Sigmoid colon (tissue), 3 donors: ENCODE data around the gene ANKRD50.

Experiments used
- POLR2A ChIP-seq, 2 donors: fragments of 450-650 bp; IDR thresholded peaks; one replicate each; pipeline ENCODE4 v1.6.1; 2016; ENCODE audit warnings: antibody characterized with exemption in 2 of 2, mild to moderate bottlenecking in 2 of 2, moderate library complexity in 2 of 2
- TF ChIP-seq, protein P1 (sequence below), 4 experiments: fragments of 450-650 bp in 3 of 4; fragments of 200-600 bp in 1 of 4; IDR thresholded peaks; one replicate each; pipeline ENCODE4 v1.5.1; 2016 to 2019; ENCODE audit warnings: antibody characterized with exemption in 4 of 4, mild to moderate bottlenecking in 3 of 4, moderate library complexity in 2 of 4

DNA sequence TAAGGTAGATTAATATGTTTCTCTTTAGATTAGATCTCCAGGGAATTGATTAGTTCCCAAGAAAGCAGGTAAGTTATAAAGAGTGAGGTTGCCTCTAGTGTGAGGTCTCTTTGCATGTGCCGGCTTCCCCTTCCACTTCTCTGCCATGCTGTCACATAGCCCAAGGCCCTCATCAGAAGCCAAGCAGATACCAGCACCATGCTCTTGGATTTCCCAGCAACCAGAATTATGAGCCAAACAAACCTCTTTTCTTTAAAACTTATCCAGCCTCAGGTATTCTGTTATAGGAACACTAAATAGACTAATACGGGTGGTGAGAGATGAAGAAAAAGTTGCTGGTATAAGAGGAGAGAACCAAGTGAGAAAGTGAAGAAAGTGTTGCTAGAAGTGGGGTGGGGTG is 15.1 kb downstream of the ANKRD50 start:
- TF ChIP-seq POLR2A (IDR thresholded peaks at IDR 0.05) = no peak
- TF ChIP-seq, protein P1, sequence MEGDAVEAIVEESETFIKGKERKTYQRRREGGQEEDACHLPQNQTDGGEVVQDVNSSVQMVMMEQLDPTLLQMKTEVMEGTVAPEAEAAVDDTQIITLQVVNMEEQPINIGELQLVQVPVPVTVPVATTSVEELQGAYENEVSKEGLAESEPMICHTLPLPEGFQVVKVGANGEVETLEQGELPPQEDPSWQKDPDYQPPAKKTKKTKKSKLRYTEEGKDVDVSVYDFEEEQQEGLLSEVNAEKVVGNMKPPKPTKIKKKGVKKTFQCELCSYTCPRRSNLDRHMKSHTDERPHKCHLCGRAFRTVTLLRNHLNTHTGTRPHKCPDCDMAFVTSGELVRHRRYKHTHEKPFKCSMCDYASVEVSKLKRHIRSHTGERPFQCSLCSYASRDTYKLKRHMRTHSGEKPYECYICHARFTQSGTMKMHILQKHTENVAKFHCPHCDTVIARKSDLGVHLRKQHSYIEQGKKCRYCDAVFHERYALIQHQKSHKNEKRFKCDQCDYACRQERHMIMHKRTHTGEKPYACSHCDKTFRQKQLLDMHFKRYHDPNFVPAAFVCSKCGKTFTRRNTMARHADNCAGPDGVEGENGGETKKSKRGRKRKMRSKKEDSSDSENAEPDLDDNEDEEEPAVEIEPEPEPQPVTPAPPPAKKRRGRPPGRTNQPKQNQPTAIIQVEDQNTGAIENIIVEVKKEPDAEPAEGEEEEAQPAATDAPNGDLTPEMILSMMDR (IDR thresholded peaks at IDR 0.05) = no peak
